HS-5 (cell line): ENCODE results near the gene ACE2.

ENCODE experiments used
- DNase-seq: peaks from one replicate; pipeline ENCODE4 v3.0.0-alpha.2; 2012; ENCODE audit warnings: low read depth

Gene ACE2

GRCh38 chrX:15574017-15574416 lies 26.7 kb downstream of the ACE2 start:
- no peak for DNase-seq

GRCh38 chrX:15570145-15570544 lies 30.6 kb downstream of the ACE2 start:
- DNase-seq = no peak

- no peak for DNase-seq
Observed at GRCh38 chrX:15567886-15568616, 32.7 kb downstream of the ACE2 start.

- no peak for DNase-seq
Observed at GRCh38 chrX:15567267-15567666, 33.5 kb downstream of the ACE2 start.

GRCh38 chrX:15566244-15566643 lies 34.5 kb downstream of the ACE2 start:
- DNase-seq = no peak

- DNase-seq = peak; percentile 5
Observed at GRCh38 chrX:15564981-15565579, 35.7 kb downstream of the ACE2 start.

- no peak for DNase-seq
Observed at GRCh38 chrX:15563056-15563455, 37.7 kb downstream of the ACE2 start.

- no peak for DNase-seq
Observed at GRCh38 chrX:15560924-15561323, 39.8 kb downstream of the ACE2 start.

GRCh38 chrX:15559227-15559626 lies 41.5 kb downstream of the ACE2 start:
- DNase-seq = no peak

GRCh38 chrX:15549189-15550012 lies 51.4 kb downstream of the ACE2 start:
- no peak for DNase-seq

- DNase-seq = no peak
Observed at GRCh38 chrX:15547356-15547755, 53.4 kb downstream of the ACE2 start.

- DNase-seq = no peak
Observed at GRCh38 chrX:15546745-15547144, 54.0 kb downstream of the ACE2 start.

GRCh38 chrX:15530318-15530717 lies 70.4 kb downstream of the ACE2 start:
- no peak for DNase-seq

- no peak for DNase-seq
Observed at GRCh38 chrX:15529165-15529564, 71.6 kb downstream of the ACE2 start.

GRCh38 chrX:15525664-15526416 lies 74.9 kb downstream of the ACE2 start:
- no peak for DNase-seq

- peak; percentile 11 for DNase-seq
Observed at GRCh38 chrX:15524417-15524816, 76.3 kb downstream of the ACE2 start.

GRCh38 chrX:15523088-15523487 lies 77.7 kb downstream of the ACE2 start:
- no peak for DNase-seq

GRCh38 chrX:15522464-15522863 lies 78.3 kb downstream of the ACE2 start:
- no peak for DNase-seq

GRCh38 chrX:15515931-15516330 lies 84.8 kb downstream of the ACE2 start:
- no peak for DNase-seq

- no peak for DNase-seq
Observed at GRCh38 chrX:15514279-15514678, 86.5 kb downstream of the ACE2 start.

- no peak for DNase-seq
Observed at GRCh38 chrX:15512401-15512965, 88.3 kb downstream of the ACE2 start.

GRCh38 chrX:15511563-15511962 lies 89.2 kb downstream of the ACE2 start:
- DNase-seq = no peak
